A204.1 (cell line): Measurements from ENCODE around the gene GXYLT2.

ENCODE experiments used
- FAIRE-seq: peaks from 2 replicates; lab custom pipeline; 2012; peaks lifted over from hg19 to GRCh38; lab: Jason Lieb, UNC

GXYLT2 gene, protein sequence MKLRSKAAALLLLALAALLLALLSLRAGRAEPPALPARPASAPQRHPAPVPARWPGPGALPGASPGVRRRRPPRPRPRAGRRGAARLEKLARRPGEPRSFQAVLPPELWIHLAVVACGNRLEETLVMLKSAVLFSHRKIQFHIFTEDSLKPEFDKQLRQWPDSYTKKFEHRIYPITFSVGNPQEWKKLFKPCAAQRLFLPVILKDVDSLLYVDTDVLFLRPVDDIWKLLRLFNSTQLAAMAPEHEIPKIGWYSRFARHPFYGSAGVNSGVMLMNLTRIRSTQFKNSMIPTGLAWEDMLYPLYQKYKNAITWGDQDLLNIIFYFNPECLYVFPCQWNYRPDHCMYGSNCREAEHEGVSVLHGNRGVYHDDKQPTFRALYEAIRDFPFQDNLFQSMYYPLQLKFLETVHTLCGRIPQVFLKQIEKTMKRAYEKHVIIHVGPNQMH

DNA sequence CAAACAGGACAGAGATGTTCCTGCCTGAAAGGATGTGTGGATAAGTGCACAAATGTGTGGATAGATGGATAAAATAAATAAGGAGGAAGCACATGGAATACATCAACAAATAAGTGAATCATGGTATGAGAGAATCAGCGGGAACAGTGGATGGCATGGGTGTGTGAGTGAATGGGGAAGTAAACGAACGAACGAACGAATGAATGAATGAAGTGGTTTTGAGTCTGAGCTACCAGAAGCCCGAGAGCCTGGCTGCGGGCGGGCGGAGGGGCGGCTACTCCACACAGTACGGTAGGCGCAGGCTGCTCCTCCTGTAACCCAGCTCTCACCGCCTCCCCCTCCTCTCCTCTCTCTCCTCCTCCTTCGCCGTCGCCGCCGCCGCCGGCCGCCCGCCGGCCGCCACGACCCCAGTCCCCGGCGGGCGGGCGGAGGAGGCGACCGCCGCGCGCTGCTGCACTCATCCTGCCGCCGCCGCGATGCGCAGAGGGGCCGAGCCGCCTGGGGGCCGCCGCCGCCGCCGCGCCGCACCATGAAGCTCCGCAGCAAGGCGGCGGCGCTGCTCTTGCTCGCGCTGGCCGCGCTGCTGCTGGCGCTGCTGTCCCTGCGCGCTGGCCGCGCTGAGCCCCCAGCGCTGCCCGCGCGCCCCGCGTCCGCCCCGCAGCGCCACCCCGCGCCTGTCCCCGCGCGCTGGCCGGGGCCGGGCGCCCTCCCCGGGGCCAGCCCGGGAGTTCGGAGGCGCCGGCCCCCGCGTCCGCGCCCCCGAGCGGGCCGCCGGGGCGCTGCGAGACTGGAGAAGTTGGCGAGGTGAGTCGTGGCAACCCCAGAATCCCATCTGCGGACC is at the start of gene GXYLT2:
Gene GXYLT2 (plus strand): TSS at position 342 of the 841 bp plus-strand sequence. CDS start 188 bp downstream, at position 530.
- FAIRE-seq: no peak

DNA sequence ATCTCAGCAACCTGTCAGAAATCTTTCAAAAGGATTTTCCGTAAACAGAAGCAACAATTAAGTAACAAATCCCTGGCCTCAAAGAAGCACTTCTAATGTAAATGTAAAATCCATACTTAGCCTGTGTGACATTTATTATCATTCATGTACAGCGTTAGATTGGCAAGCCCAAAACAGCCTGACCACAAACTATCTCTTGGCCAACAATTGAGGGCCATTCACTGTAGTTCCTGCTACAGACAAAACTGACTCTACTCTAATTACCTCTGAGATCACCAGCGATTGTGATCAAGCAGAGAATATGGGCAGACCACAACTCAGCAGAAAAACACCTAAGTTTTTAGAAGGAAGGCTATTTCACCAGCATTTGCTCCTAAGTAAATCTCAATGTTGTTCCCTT is 48.8 kb upstream of the GXYLT2 start:
- FAIRE-seq: no peak

- FAIRE-seq: no peak
Observed at GRCh38 chr3:72844436-72844993, 43.3 kb upstream of the GXYLT2 start.

GRCh38 chr3:72846166-72846565 is 41.7 kb upstream of the GXYLT2 start:
- FAIRE-seq: no peak

GRCh38 chr3:72847282-72847681 is 40.6 kb upstream of the GXYLT2 start:
- FAIRE-seq: no peak

- FAIRE-seq: peak; percentile 89
Observed at GRCh38 chr3:72847751-72848702, 39.8 kb upstream of the GXYLT2 start, which contains the start of gene SHQ1. Gene SHQ1, minus strand, starts transcription at chr3:72848445. Its CDS starts 105 bp downstream, at chr3:72848340.

- FAIRE-seq: no peak
Observed at GRCh38 chr3:72848703-72849081, 39.2 kb upstream of the GXYLT2 start.

DNA sequence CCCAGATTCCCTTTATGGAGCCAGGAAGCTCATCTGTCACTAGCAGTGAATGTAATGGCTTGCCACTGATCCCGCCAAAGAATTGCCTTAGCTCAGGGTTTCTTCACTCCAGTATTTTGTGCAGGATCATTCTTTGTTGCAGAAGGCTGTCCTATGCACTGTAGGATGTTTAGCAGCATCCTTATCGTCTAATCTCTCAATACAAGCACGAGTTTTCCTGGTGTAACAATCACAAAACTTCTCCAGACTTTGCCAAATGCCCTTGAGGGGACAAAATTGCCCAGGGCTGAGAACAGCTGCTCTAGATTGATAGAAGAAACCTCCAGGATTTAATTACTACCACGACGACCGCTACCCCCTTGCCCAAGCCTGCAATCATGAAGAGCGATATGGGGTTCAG is 32.8 kb upstream of the GXYLT2 start:
- no peak for FAIRE-seq

DNA sequence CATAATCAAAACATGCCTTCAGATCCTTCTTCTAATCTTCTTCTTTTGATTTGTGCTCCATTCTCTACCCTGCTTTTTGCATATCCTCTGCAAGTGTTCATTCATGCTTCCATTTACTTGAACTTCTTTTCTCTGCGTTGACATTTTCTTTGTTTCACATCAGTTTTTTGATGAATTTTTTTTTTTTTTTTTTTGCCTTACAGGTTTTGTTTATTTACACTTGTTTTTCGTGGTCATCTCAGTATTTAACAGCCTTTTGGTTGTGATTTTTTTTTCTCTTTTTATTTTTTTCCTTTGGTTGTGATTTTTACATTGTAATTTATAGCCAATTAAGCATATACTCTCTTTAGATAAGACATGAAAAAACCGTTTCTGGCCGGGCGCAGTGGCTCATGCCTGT is 27.8 kb upstream of the GXYLT2 start:
- FAIRE-seq: no peak

GRCh38 chr3:72860846-72861245 is 27.0 kb upstream of the GXYLT2 start:
- no peak for FAIRE-seq

- no peak for FAIRE-seq
Observed at GRCh38 chr3:72862314-72863090, 25.3 kb upstream of the GXYLT2 start.

DNA sequence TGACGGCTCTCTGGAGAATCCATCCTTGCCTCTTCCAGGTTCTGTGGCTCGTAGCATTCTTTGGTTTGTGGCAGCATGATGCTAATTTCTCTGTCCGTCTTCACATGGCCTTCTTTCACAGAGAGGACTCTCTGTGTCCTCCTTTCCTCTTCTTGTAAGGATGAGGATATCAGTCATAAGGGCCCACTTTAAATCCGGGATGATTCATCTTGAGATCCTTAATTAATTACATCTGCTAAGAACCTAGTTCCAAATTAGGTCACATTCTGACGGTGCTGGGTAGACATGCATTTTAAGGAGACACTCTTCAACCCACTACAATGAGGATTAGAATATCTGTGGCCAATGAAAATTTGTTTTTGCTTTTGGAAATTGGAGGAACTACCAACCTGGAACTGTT is 15.7 kb upstream of the GXYLT2 start:
- no peak for FAIRE-seq

DNA sequence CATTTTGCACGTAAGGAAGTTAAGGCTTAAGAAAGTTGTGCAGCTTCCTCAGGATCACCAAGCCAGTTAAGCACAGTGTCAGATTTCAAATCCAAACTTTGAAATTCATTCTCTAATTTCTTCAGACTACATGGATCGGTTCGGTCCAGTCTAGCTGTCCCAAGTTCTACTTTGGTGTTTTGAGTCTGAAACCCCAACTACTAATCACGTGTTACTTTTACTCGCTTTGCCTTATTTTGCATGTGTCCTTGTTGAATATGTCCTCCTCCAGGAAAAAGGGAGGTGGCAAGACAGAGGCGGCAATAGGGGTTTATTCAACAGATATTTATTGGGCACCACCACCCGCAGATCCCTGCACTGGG is 522 bp upstream of the GXYLT2 start:
- no peak for FAIRE-seq

- FAIRE-seq: no peak
Observed at GRCh38 chr3:72888546-72889309, 882 bp downstream of the GXYLT2 start.

DNA sequence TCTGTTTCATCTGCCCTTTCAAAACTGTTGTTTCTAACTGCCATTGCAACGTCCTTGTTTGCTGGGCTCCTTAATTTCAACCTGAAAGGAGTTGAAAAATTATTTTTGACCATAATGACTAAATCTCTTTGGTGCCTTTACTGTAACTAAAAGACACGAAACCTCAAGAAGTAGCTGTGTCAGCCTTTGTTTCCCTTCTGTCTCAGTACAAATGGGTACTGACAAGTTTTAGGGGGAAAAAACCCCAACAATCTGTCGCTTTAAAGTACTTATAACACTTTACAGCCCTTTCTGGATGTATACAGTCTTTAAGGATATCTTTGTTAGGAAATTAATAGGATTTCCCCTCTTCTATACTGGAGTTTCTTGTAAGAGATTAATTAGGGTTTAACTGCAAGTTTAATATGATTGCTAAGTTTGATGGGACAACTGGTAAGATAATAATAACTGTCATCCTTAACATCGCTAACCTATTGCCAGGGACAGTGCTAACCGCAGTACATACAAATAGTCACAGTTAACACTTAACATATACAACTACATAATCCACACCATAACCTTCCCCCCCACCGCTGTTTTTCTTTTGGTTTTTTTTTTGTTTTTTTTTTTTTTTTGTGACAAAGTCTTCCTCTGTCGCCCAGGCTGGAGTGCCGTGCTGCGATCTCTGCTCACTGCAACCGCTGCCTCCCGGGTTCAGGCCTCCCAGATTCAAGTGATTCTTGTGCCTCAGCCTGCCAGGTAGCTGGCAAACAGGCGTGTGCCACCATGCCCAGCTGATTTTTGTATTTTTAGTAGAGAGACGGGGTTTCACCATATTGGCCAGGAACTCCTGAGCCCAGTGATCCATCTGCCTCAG is 1.7 kb downstream of the GXYLT2 start:
- no peak for FAIRE-seq

- no peak for FAIRE-seq
Observed at GRCh38 chr3:72890166-72890925, 2.5 kb downstream of the GXYLT2 start.

DNA sequence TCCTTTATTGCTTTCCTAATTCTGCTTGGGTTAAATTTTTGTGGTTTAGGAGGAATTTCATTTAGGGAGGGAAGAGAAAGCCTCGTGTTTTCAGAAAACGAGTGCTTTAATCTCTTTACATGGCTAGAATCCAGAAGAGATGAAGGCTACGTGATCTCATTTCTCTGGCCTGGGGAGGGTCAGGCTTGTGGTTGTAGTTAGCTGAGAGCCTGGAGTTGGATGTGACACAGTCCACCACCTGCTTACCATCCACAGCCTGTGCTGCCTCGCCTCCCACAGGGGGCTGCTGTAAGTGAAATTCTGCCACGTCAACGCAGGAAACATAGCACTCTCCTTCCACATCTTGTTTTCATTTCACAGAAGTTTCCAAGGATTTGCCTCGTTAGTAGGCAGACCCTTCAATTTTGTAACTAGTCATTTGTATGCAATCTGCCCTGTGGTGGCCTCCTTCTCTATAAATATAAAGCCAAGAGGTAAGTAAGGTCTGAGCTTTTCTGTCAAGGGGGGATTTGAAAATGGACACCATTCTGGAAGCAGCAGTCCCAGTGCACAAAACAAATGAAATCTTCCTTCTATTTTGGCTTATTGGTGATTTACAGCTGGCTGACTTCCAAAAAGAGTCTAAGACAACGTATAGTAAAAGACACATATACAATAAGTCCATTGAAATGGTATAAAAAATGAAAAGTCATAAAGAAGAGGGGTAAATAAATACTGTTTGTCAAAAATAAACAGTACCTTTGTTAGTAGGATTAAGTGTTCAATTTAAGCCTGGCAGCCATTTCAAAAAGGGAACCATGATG is 3.4 kb downstream of the GXYLT2 start:
- no peak for FAIRE-seq
